ENCODE results near the gene MRPS35.

DNA sequence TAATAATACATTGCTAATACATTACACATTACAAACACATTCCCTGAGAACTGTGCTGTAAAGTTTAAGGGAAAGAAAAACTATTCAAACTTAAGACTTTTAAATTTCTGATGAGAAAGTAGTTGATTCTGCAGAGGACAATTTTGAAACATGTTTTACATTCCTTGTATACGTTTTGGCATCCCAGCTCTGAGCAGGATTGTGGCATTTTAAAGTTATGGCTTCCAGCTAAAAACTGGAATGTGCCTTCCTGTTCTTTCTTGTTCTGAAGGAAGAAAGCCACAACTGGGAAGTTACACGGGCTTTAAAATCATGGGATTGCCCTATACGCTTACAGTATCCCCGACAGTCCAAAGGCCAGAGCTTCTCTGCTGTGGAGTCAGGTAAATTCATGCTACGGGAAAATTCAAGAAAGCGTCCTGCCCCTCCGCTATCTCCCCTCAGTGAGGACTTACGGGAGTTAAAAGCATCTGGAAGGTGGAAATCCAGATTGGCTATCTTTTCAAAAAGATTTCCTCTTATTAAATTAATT is 58.6 kb downstream of the MRPS35 start:
- TF ChIP-seq, protein P1, sequence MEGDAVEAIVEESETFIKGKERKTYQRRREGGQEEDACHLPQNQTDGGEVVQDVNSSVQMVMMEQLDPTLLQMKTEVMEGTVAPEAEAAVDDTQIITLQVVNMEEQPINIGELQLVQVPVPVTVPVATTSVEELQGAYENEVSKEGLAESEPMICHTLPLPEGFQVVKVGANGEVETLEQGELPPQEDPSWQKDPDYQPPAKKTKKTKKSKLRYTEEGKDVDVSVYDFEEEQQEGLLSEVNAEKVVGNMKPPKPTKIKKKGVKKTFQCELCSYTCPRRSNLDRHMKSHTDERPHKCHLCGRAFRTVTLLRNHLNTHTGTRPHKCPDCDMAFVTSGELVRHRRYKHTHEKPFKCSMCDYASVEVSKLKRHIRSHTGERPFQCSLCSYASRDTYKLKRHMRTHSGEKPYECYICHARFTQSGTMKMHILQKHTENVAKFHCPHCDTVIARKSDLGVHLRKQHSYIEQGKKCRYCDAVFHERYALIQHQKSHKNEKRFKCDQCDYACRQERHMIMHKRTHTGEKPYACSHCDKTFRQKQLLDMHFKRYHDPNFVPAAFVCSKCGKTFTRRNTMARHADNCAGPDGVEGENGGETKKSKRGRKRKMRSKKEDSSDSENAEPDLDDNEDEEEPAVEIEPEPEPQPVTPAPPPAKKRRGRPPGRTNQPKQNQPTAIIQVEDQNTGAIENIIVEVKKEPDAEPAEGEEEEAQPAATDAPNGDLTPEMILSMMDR (IDR thresholded peaks at IDR 0.05) = no peak
- TF ChIP-seq ZFX (IDR thresholded peaks at IDR 0.05; ENCODE audit: borderline replicate concordance) = no peak

All from 22Rv1 (cell line).